Stomach smooth muscle (tissue), 2 donors: ENCODE measurements around the gene ALG1.
"Not testable (repeated sequence)": the region's sequence is repeated elsewhere in the genome, so short reads cannot be mapped to it uniquely, and the experiment has no call there.

Experiments
- H3K27ac ChIP-seq: one replicate; pipeline ENCODE4 v1.7.0; 2013; ENCODE audit warnings: mild to moderate bottlenecking, low read length, inconsistent platforms
- H3K27me3 ChIP-seq, 2 donors: one replicate each; pipeline ENCODE4 v1.7.0; 2013; ENCODE audit warnings: low read length in 2 of 2; ENCODE audit not compliant: insufficient read depth in 2 of 2, control insufficient read depth in 1 of 2
- H3K36me3 ChIP-seq, 2 donors: one replicate each; pipeline ENCODE4 v1.7.0; 2013; ENCODE audit warnings: low read length in 2 of 2; ENCODE audit not compliant: control insufficient read depth in 2 of 2, insufficient read depth in 2 of 2
- H3K4me1 ChIP-seq: one replicate; pipeline ENCODE4 v1.7.0; 2013; ENCODE audit warnings: low read length; ENCODE audit not compliant: control insufficient read depth, insufficient read depth
- H3K4me3 ChIP-seq, 2 donors: one replicate each; pipeline ENCODE4 v1.7.0; 2013; ENCODE audit warnings: low read length in 2 of 2
- H3K9ac ChIP-seq, 2 donors: one replicate each; pipeline ENCODE4 v1.7.0; 2013; ENCODE audit warnings: low read length in 2 of 2, mild to moderate bottlenecking in 1 of 2
- H3K9me3 ChIP-seq, 2 donors: one replicate each; pipeline ENCODE4 v1.7.0; 2013; ENCODE audit warnings: low read length in 2 of 2; ENCODE audit not compliant: control insufficient read depth in 2 of 2
- donor health status: healthy.
- donor health status: Pancreatic carcinoma.

The ALG1 gene

GRCh38 chr16:5088936-5089335 lies 17.3 kb downstream of the ALG1 start:
- not testable (repeated sequence) for H3K36me3 ChIP-seq, H3K27me3 ChIP-seq, H3K9ac ChIP-seq, H3K4me3 ChIP-seq, H3K9me3 ChIP-seq, H3K4me1 ChIP-seq, H3K27ac ChIP-seq

GRCh38 chr16:5089911-5090555 lies 18.4 kb downstream of the ALG1 start:
- H3K9me3 ChIP-seq, H3K4me1 ChIP-seq, H3K4me3 ChIP-seq, H3K36me3 ChIP-seq, H3K9ac ChIP-seq, H3K27me3 ChIP-seq, H3K27ac ChIP-seq: not testable (repeated sequence)

- H3K4me3 ChIP-seq, H3K36me3 ChIP-seq, H3K27ac ChIP-seq: not testable (repeated sequence)
These were observed 18.9 kb downstream of the ALG1 start for GRCh38 chr16:5090592-5090991.

GRCh38 chr16:5093081-5093480 lies 21.4 kb downstream of the ALG1 start:
- not testable (repeated sequence) for H3K4me1 ChIP-seq, H3K9ac ChIP-seq, H3K36me3 ChIP-seq, H3K27ac ChIP-seq, H3K27me3 ChIP-seq, H3K4me3 ChIP-seq, H3K9me3 ChIP-seq

More at GRCh38 chr16:5090592-5090991, 18.9 kb downstream of the ALG1 start:
- not testable (repeated sequence) for H3K9me3 ChIP-seq, H3K4me1 ChIP-seq, H3K27me3 ChIP-seq
- H3K9ac ChIP-seq, result peak overlapping the region in 1 of 2 donors; percentile 21

- H3K27me3 ChIP-seq, result not testable (repeated sequence)
These were observed 22.1 kb downstream of the ALG1 start for GRCh38 chr16:5093746-5094145.

GRCh38 chr16:5095145-5095830 lies 23.6 kb downstream of the ALG1 start:
- H3K27me3 ChIP-seq, H3K27ac ChIP-seq, H3K4me3 ChIP-seq, H3K36me3 ChIP-seq, H3K9me3 ChIP-seq, H3K4me1 ChIP-seq, H3K9ac ChIP-seq: not testable (repeated sequence)

More at GRCh38 chr16:5093746-5094145, 22.1 kb downstream of the ALG1 start:
- H3K4me3 ChIP-seq, H3K9ac ChIP-seq, H3K27ac ChIP-seq, H3K9me3 ChIP-seq, H3K36me3 ChIP-seq, H3K4me1 ChIP-seq: not testable (repeated sequence)

GRCh38 chr16:5096437-5097060 lies 24.9 kb downstream of the ALG1 start:
- H3K27ac ChIP-seq, H3K36me3 ChIP-seq, H3K4me1 ChIP-seq, H3K9me3 ChIP-seq, H3K27me3 ChIP-seq: not testable (repeated sequence)
- Histone ChIP-seq H3K9ac (peak overlapping the region in 1 of 2 donors; percentile 75), H3K4me3 (peak overlapping the region; percentile 55 to 73)

- peak overlapping the region; percentile 46 for H3K27ac ChIP-seq
- not testable (repeated sequence) for H3K9me3 ChIP-seq, H3K36me3 ChIP-seq, H3K4me1 ChIP-seq, H3K27me3 ChIP-seq
- peak overlapping the region; percentile 55 to 73 for H3K4me3 ChIP-seq
- peak overlapping the region; percentile 47 to 75 for H3K9ac ChIP-seq
These were observed 25.4 kb downstream of the ALG1 start for GRCh38 chr16:5097061-5097469.

- peak within 1 kb of the TSS; percentile 76 for H3K27ac ChIP-seq
- H3K4me3 ChIP-seq, result peak within 1 kb of the TSS; percentile 57 to 74
- H3K9ac ChIP-seq, result peak within 1 kb of the TSS; percentile 62 to 75
- H3K36me3 ChIP-seq, H3K4me1 ChIP-seq, H3K9me3 ChIP-seq, H3K27me3 ChIP-seq: not testable (repeated sequence)
These were observed 26.0 kb downstream of the ALG1 start, which contains the start of gene EEF2KMT for GRCh38 chr16:5097470-5098220. Gene EEF2KMT (minus strand): TSS chr16:5097795. CDS start chr16:5097739, 56 bp downstream.

- peak overlapping the region; percentile 62 to 68 for H3K9ac ChIP-seq
- H3K9me3 ChIP-seq, H3K27me3 ChIP-seq, H3K4me1 ChIP-seq, H3K36me3 ChIP-seq: not testable (repeated sequence)
- H3K27ac ChIP-seq, result peak overlapping the region; percentile 76
- H3K4me3 ChIP-seq, result peak overlapping the region; percentile 57 to 74
These were observed 26.8 kb downstream of the ALG1 start for GRCh38 chr16:5098221-5099159.
